Common myeloid progenitor, CD34-positive (primary cell): ENCODE measurements around the gene PPP1R36.
"Not testable (repeated sequence)": the region's sequence is repeated elsewhere in the genome, so short reads cannot be mapped to it uniquely, and the experiment has no call there.

Experiments
- CTCF ChIA-PET: fragments of 350-600 bp; sonication (Branson Sonifier 250); formaldehyde crosslinking; loops from one replicate; lab custom pipeline; 2021; ENCODE audit warnings: antibody characterized with exemption; lab: Charles Lee
- POLR2A ChIA-PET: fragments of 350-600 bp; sonication (Branson Sonifier 250); formaldehyde crosslinking; loops from one replicate; lab custom pipeline; 2021; ENCODE audit warnings: antibody characterized with exemption; lab: Charles Lee
- DNase-seq, 3 donors: peaks; one replicate each; pipeline versions ENCODE4 v3.0.0 to v3.0.0-alpha.2; 2013
- H3K27ac ChIP-seq, 2 experiments: 1 replicate in 1 of 2; 2 replicates in 1 of 2; pipeline ENCODE4 v1.7.0; 2013; ENCODE audit warnings: inconsistent platforms in 2 of 2, low read length in 2 of 2, mild to moderate bottlenecking in 2 of 2, low read depth in 1 of 2, moderate library complexity in 1 of 2; ENCODE audit not compliant: severe bottlenecking in 2 of 2, insufficient read depth in 1 of 2, poor library complexity in 1 of 2
- H3K27me3 ChIP-seq, 5 experiments: replicated peaks in 2 of 5; 1 replicate in 3 of 5; 2 replicates in 2 of 5; pipeline versions ENCODE4 v1.6.1 to v1.7.0; 2013; ENCODE audit warnings: low read length in 4 of 5, mild to moderate bottlenecking in 2 of 5, moderate library complexity in 2 of 5, inconsistent platforms in 1 of 5; ENCODE audit not compliant: insufficient read depth in 5 of 5, control insufficient read depth in 4 of 5
- H3K36me3 ChIP-seq, 4 experiments: 1 replicate in 2 of 4; 2 replicates in 2 of 4; pipeline versions ENCODE4 v1.6.1 to v1.7.0; 2013; ENCODE audit warnings: low read length in 3 of 4, control low read depth in 1 of 4, mild to moderate bottlenecking in 1 of 4; ENCODE audit not compliant: control insufficient read depth in 4 of 4, insufficient read depth in 4 of 4
- H3K4me1 ChIP-seq, 4 experiments: 1 replicate in 3 of 4; 2 replicates in 1 of 4; pipeline versions ENCODE4 v1.6.1 to v1.7.1; 2013; ENCODE audit warnings: low read length in 3 of 4, mild to moderate bottlenecking in 3 of 4, control low read depth in 1 of 4, inconsistent platforms in 1 of 4, moderate library complexity in 1 of 4; ENCODE audit not compliant: control insufficient read depth in 4 of 4, insufficient read depth in 4 of 4; ENCODE audit errors: control extremely low read depth in 1 of 4
- H3K4me3 ChIP-seq, 7 experiments: 1 replicate in 4 of 7; 2 replicates in 3 of 7; pipeline versions ENCODE4 v1.5.1 to v1.7.0; 2013; ENCODE audit warnings: mild to moderate bottlenecking in 7 of 7, low read length in 6 of 7, moderate library complexity in 6 of 7, inconsistent platforms in 2 of 7, low read depth in 2 of 7, control low read depth in 1 of 7; ENCODE audit not compliant: insufficient read depth in 4 of 7, control insufficient read depth in 1 of 7; ENCODE audit errors: extremely low read depth in 1 of 7
- H3K9me3 ChIP-seq, 5 experiments: 1 replicate in 4 of 5; 2 replicates in 1 of 5; pipeline versions ENCODE4 v1.6.1 to v1.7.1; 2013; ENCODE audit warnings: low read length in 4 of 5, mild to moderate bottlenecking in 2 of 5, inconsistent platforms in 1 of 5, low read depth in 1 of 5, moderate library complexity in 1 of 5; ENCODE audit not compliant: control insufficient read depth in 4 of 5, insufficient read depth in 2 of 5; ENCODE audit errors: control extremely low read depth in 1 of 5
- WGBS: methylation state at CpG from one replicate; pipeline ENCODE4 v1.1.5; 2013; ENCODE audit not compliant: insufficient coverage; 5-methylcytosine and 5-hydroxymethylcytosine counted together

The PPP1R36 gene

GRCh38 chr14:64544607-64545312 is 5.0 kb upstream of the PPP1R36 start:
- ChIA-PET CTCF (interaction anchor here (1.4 to 1.6 kb wide), 2 partner anchors 11 to 92 kb away, joined by 4 to 7 read pairs; no protein-coding TSS in a partner anchor), POLR2A (no interaction called here)
- Histone ChIP-seq H3K36me3 (no peaks in the 10 kb centered on the region), H3K27ac (no peak overlapping the region), H3K9me3 (peaks cover 0 to 19% (median 18%) of the 10 kb centered on the region in 5 experiments), H3K4me3 (no peak overlapping the region), H3K4me1 (peaks cover 4 to 21% (median 20%) of the 10 kb centered on the region in 4 experiments), H3K27me3 (peaks cover 16 to 64% (median 43%) of the 10 kb centered on the region in 5 experiments)
- WGBS = 89% methylated on average over 1 of the region's 5 CpGs
- DNase-seq = no peak

GRCh38 chr14:64549016-64549415 is 745 bp upstream of the PPP1R36 start:
- Histone ChIP-seq H3K4me3 (peak overlapping the region in 1 of 7 experiments; percentile 37), H3K27me3 (peaks cover 11 to 55% (median 25%) of the 10 kb centered on the region in 5 experiments), H3K27ac (no peak overlapping the region), H3K9me3 (no peaks in the 10 kb centered on the region), H3K36me3 (no peaks in the 10 kb centered on the region), H3K4me1 (peaks cover 4 to 16% (median 10%) of the 10 kb centered on the region in 4 experiments)
- DNase-seq = no peak
- ChIA-PET POLR2A (no interaction called here), CTCF (interaction anchor here (0.9 kb wide), 1 partner anchor 9 kb away, joined by 3 read pairs; no protein-coding TSS in a partner anchor)
- no CpG with 5 or more reads among the region's 1 CpG for WGBS

- Histone ChIP-seq H3K27me3 (peaks cover 10 to 43% (median 22%) of the 10 kb centered on the region in 5 experiments), H3K9me3 (no peaks in the 10 kb centered on the region), H3K36me3 (no peaks in the 10 kb centered on the region), H3K27ac (no peak overlapping the region), H3K4me3 (no peak overlapping the region), H3K4me1 (peaks cover 4 to 16% (median 10%) of the 10 kb centered on the region in 4 experiments)
- ChIA-PET POLR2A (interaction anchor here (1.0 kb wide), 1 partner anchor 10 kb away, joined by 3 read pairs; the partner anchor contains the start of gene HSPA2), CTCF (interaction anchor here (1.0 to 2.2 kb wide), 5 partner anchors 8 to 119 kb away, joined by 3 to 5 read pairs (median 3); partner anchors contain the start of gene HSPA2)
- WGBS = 57% methylated on average over 2 of the region's 7 CpGs
- no peak for DNase-seq
Observed at GRCh38 chr14:64550621-64551333, 1.0 kb downstream of the PPP1R36 start.

- Histone ChIP-seq H3K4me1 (peaks cover 0 to 9% (median 7%) of the 10 kb centered on the region in 4 experiments), H3K9me3 (no peaks in the 10 kb centered on the region), H3K27me3 (peaks cover 4 to 28% (median 11%) of the 10 kb centered on the region in 5 experiments), H3K36me3 (no peaks in the 10 kb centered on the region), H3K27ac (no peak overlapping the region), H3K4me3 (no peak overlapping the region)
- 94% methylated on average over 4 of the region's 4 CpGs for WGBS
- POLR2A ChIA-PET = interaction anchor here (0.5 kb wide), 1 partner anchor 404 kb away, joined by 3 read pairs; no protein-coding TSS in a partner anchor
- CTCF ChIA-PET = interaction anchor here (0.5 kb wide), 1 partner anchor 756 kb away, joined by 4 read pairs; no protein-coding TSS in a partner anchor
- DNase-seq = no peak
Observed at GRCh38 chr14:64554556-64554955, 4.8 kb downstream of the PPP1R36 start.

- 100% methylated on average over 4 of the region's 5 CpGs for WGBS
- peaks cover 0 to 5% (median 2%) of the 10 kb centered on the region in 4 experiments for H3K4me1 ChIP-seq
- no peaks in the 10 kb centered on the region for H3K9me3 ChIP-seq
- DNase-seq = peak in 1 of 3 donors; percentile 31
- ChIA-PET POLR2A (no interaction called here), CTCF (interaction anchor here (0.6 to 1.4 kb wide), 5 partner anchors 13 to 334 kb away, joined by 3 to 4 read pairs (median 3); no protein-coding TSS in a partner anchor)
- no peak overlapping the region for H3K27ac ChIP-seq
- no peak overlapping the region for H3K4me3 ChIP-seq
- H3K27me3 ChIP-seq = peaks cover 0 to 9% (median 6%) of the 10 kb centered on the region in 5 experiments
- H3K36me3 ChIP-seq = no peaks in the 10 kb centered on the region
Observed at GRCh38 chr14:64556526-64556925, 6.8 kb downstream of the PPP1R36 start.

- POLR2A ChIA-PET, H3K9me3 ChIP-seq, CTCF ChIA-PET, H3K27ac ChIP-seq, DNase-seq, H3K4me1 ChIP-seq, H3K4me3 ChIP-seq, H3K36me3 ChIP-seq, H3K27me3 ChIP-seq: not testable (repeated sequence)
- WGBS = 100% methylated on average over 2 of the region's 2 CpGs
Observed at GRCh38 chr14:64558216-64558615, 8.5 kb downstream of the PPP1R36 start.
